ENCODE data around the gene LRPPRC. TPM values are rescaled to one million over a fixed set of nuclear protein-coding genes. Genes with fewer than 3 reads are reported as not detected.

The LRPPRC gene
- total RNA-seq, 1 donor from 2014 or later: 38.4 TPM

GRCh38 chr2:43984533-43984932 is 11.3 kb downstream of the LRPPRC start:
- DNase-seq (ENCODE audit: low spot score) (no peak), ATAC-seq (no peak)

- ATAC-seq: no peak
- DNase-seq (ENCODE audit: low spot score): no peak
These were observed 14.9 kb downstream of the LRPPRC start for GRCh38 chr2:43980902-43981301.

- no peak for ATAC-seq
These were observed 18.0 kb downstream of the LRPPRC start for GRCh38 chr2:43977677-43978375.

GRCh38 chr2:43960921-43961320 is 34.9 kb downstream of the LRPPRC start:
- DNase-seq (ENCODE audit: low spot score) (no peak), ATAC-seq (no peak)

More at GRCh38 chr2:43977677-43978375, 18.0 kb downstream of the LRPPRC start:
- no peak for DNase-seq (ENCODE audit: low spot score)

GRCh38 chr2:43958397-43959275 is 37.2 kb downstream of the LRPPRC start:
- ATAC-seq: no peak
- no peak for DNase-seq (ENCODE audit: low spot score)

GRCh38 chr2:43950383-43951008 is 45.3 kb downstream of the LRPPRC start:
- peak; percentile 88 for ATAC-seq

GRCh38 chr2:43948370-43948769 is 47.4 kb downstream of the LRPPRC start:
- ATAC-seq: no peak
- no peak for DNase-seq (ENCODE audit: low spot score)

More at GRCh38 chr2:43950383-43951008, 45.3 kb downstream of the LRPPRC start:
- DNase-seq (ENCODE audit: low spot score): no peak

GRCh38 chr2:43946685-43947084 is 49.1 kb downstream of the LRPPRC start:
- ATAC-seq (no peak), DNase-seq (ENCODE audit: low spot score) (no peak)

GRCh38 chr2:43945439-43945838 is 50.4 kb downstream of the LRPPRC start:
- no peak for DNase-seq (ENCODE audit: low spot score)
- no peak for ATAC-seq

GRCh38 chr2:43944915-43945314 is 50.9 kb downstream of the LRPPRC start:
- no peak for DNase-seq (ENCODE audit: low spot score)
- ATAC-seq: no peak

GRCh38 chr2:43943809-43944452 is 51.9 kb downstream of the LRPPRC start:
- ATAC-seq (no peak), DNase-seq (ENCODE audit: low spot score) (no peak)

- DNase-seq (ENCODE audit: low spot score) (no peak), ATAC-seq (no peak)
These were observed 52.5 kb downstream of the LRPPRC start for GRCh38 chr2:43943323-43943722.

GRCh38 chr2:43942881-43943280 is 52.9 kb downstream of the LRPPRC start:
- no peak for DNase-seq (ENCODE audit: low spot score)

GRCh38 chr2:43941966-43942365 is 53.8 kb downstream of the LRPPRC start:
- ATAC-seq: no peak
- no peak for DNase-seq (ENCODE audit: low spot score)

More at GRCh38 chr2:43942881-43943280, 52.9 kb downstream of the LRPPRC start:
- ATAC-seq: no peak

GRCh38 chr2:43941359-43941758 is 54.4 kb downstream of the LRPPRC start:
- ATAC-seq (no peak), DNase-seq (ENCODE audit: low spot score) (no peak)

GRCh38 chr2:43939695-43940256 is 56.0 kb downstream of the LRPPRC start:
- DNase-seq (ENCODE audit: low spot score): no peak

GRCh38 chr2:43937269-43937820 is 58.4 kb downstream of the LRPPRC start:
- DNase-seq (ENCODE audit: low spot score) (no peak), ATAC-seq (no peak)

More at GRCh38 chr2:43939695-43940256, 56.0 kb downstream of the LRPPRC start:
- ATAC-seq: no peak

- DNase-seq (ENCODE audit: low spot score) (no peak), ATAC-seq (no peak)
These were observed 61.2 kb downstream of the LRPPRC start for GRCh38 chr2:43934567-43934966.

GRCh38 chr2:43931293-43931692 is 64.5 kb downstream of the LRPPRC start:
- no peak for ATAC-seq
- no peak for DNase-seq (ENCODE audit: low spot score)

- no peak for ATAC-seq
- DNase-seq (ENCODE audit: low spot score): no peak
These were observed 68.3 kb downstream of the LRPPRC start for GRCh38 chr2:43927442-43927841.
